Stimulated activated CD4-positive, alpha-beta T cell treated with anti-CD3 and anti-CD28 coated beads, Interleukin-15, amount 100 ng/mL, for 48 hours (primary cell): ENCODE measurements around the gene MYADML2.
A peak's percentile ranks its signal among the peaks of the same experiment; 100 is the strongest.
"Not testable (repeated sequence)": the region's sequence is repeated elsewhere in the genome, so short reads cannot be mapped to it uniquely, and the experiment has no call there.

ENCODE experiments used
- DNase-seq, 2 donors: peaks; one replicate each; pipeline ENCODE4 v3.0.0-alpha.2; 2020; ENCODE audit warnings: low read depth in 2 of 2

MYADML2 gene

GRCh38 chr17:81959362-81960129 is 12.5 kb upstream of the MYADML2 start:
- DNase-seq: peak in 1 of 2 donors; percentile 69

DNA sequence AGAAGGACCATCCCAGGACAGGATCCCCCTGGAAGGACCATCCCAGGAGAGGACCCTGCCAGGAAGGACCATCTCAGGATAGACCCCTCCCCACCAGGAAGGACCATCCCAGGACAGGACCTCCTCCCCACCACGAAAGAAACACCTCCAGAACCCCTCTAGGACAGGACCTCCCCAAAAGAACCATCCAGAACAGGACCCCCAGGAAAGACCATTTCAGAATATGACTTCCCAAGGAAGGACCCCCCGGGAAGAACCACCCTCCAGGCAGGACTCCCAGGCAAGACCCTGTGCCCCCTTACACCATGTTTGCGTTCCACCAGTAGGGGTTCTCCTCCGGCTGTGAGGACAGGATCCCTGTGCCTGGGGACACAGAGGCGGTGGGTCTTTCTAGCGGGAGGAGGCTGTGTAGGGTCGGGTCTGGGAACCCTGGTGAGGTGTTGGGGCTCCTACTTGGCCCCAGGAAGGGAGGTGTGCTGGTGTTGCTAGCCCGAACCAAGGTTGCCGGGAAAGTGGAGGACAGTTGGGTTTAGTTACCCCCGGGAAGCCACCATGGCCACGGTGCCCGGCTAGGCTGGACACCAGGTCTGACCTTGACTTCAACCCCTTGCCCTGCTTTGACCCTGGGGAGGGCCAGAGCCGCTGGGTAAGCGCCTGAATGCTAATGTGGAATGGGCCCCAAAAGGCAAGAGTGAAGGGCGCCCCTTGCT is 11.8 kb upstream of the MYADML2 start:
- no peak for DNase-seq

- DNase-seq: no peak
Observed at GRCh38 chr17:81957691-81958432, 10.8 kb upstream of the MYADML2 start.

- DNase-seq: no peak
Observed at GRCh38 chr17:81956607-81957589, 9.9 kb upstream of the MYADML2 start.

- DNase-seq: no peak
Observed at GRCh38 chr17:81955756-81956544, 8.9 kb upstream of the MYADML2 start.

- DNase-seq: no peak
Observed at GRCh38 chr17:81955058-81955681, 8.1 kb upstream of the MYADML2 start.

DNA sequence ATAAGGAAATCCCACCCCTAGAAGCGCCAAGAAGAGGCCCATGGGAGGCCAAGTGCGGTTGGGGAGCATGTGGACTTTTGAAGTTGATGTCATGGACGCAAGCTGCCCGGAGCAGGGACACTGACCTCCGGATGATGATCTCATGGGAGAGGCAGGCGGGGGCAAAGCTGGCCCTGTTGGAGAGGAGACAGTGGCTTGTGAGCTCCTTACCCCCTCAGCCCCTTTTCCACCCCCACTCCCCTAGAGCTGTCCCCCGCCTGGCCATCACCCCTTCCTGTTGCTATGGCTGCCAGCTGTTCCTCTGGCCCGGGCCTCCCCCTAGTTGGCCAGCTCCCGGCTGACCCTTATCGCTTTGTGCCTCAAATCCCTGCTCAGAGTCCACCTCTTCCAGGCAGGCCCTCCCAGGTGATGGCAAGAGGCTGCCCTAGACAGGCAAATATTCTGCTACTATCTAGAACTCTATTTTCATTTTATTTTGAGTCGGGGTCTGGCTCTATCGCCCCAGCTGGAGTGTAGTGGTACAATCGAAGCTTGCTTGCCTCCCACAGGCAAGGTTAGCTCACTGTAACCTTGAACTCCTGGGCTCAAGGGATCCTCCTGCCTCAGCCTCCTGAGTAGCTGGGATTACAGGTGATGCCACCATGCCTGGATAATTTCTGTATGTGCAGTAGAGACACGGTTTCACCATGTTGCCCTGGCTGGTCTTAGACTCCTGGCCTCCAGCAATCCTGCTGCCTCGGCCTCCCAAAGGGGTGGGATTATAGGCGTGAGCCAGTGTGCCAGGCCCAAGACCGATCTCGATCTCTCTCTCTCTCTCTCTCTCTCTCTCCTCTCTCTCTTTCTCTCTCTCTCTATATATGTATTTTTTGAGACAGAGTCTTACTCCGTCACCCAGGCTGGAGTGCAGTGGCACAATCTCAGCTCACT is 7.4 kb upstream of the MYADML2 start:
- DNase-seq: no peak

GRCh38 chr17:81953443-81953842 is 6.4 kb upstream of the MYADML2 start:
- not testable (repeated sequence) for DNase-seq

- no peak for DNase-seq
Observed at GRCh38 chr17:81952792-81953228, 5.8 kb upstream of the MYADML2 start.

GRCh38 chr17:81951785-81952684 is 5.0 kb upstream of the MYADML2 start:
- DNase-seq: no peak

- no peak for DNase-seq
Observed at GRCh38 chr17:81950501-81950900, 3.5 kb upstream of the MYADML2 start.

- DNase-seq: no peak
Observed at GRCh38 chr17:81948635-81949378, 1.8 kb upstream of the MYADML2 start.

- DNase-seq: no peak
Observed at GRCh38 chr17:81944858-81945257, 2.2 kb downstream of the MYADML2 start.

DNA sequence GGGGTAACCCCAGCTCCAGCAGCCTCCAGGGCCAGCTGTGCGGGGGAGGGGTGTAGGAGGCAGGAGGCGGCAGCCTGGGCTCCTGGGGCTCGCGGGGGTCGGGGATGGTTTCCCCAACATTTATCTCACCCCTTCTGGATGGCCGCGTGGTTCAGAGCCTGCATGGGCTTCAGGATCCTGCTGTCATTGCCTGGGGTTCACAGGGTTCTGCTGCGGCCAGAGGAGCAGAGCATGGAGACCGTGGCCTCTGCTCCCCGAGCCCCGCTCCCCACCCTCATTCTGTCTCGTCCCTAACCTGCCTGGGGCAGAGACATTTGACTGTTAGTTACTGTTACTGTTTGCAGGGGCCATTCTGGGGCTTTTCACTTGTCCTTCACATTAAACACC is 4.9 kb downstream of the MYADML2 start:
- no peak for DNase-seq

GRCh38 chr17:81941484-81942166 is 5.4 kb downstream of the MYADML2 start:
- no peak for DNase-seq
